DMS114 treated with DMSO at 0.1 percent for 48 hours (cell line): ENCODE results near the gene NDUFAF2.
"Not testable (repeated sequence)": the region's sequence is repeated elsewhere in the genome, so short reads cannot be mapped to it uniquely, and the experiment has no call there.

Experiments used
- DNase-seq: peaks from one replicate; lab custom pipeline; 2025; ENCODE audit not compliant: unreplicated experiment; lab: John Stamatoyannopoulos, UW

NDUFAF2 gene

DNA sequence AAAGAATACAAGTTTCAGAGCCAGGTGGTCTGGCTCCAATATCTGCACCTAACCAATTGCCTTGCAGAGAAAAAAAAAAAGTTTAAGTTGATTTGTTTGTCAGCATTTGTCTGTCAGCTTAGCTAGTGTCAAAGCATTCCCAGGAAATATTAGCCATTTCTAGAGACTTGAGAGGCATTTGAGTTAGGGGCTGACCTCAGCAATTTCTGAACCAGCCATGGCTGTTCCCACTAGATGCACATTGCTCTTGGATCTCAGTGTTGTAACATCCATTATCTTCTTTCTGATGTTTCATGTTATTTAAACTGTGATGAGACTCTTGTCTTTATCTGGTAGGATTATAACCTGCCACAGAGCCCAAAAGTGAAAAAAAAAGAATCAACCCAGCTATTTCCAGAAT, 102.3 kb downstream of the NDUFAF2 start:
- DNase-seq = no peak

DNA sequence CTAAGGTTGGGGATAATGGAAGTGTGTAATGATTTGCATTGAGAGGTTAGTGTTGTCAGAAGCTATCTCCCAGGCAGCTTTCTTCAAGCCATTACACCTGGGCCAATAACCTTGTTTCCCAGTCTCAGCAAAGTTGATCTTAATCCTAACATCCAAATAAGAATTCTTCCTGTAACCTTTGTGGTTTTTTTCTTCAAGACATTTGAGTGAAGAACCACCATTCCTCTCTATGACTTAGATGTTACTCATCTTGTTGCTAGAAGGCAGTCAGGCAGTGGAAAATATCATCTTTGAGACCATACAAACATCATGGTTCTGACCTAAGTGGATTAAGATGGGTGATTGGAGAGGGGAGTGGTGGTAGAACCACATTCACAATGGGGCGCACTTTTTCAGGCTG, 103.5 kb downstream of the NDUFAF2 start:
- no peak for DNase-seq

- DNase-seq = no peak
These were observed 105.3 kb downstream of the NDUFAF2 start for GRCh38 chr5:61050292-61050691.

DNA sequence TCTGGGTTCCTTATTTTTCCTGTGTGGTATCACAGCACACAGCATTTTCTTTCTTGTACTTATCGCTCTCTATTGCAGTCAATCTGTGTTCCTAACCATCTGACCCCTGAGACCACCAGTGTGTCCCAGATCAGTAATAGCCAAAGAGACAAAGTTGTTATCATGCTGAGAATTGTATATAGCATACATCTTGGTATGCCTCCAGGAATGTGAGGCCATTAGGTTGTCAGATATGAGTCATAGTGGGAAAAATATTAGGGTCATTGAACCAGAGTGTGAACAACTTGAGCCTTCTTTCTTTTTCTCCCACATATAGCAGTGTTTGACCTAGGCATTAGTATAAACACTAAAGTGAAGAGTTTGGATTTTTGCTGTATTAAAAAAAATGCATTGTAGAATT, 106.3 kb downstream of the NDUFAF2 start:
- DNase-seq = no peak

- DNase-seq = no peak
These were observed 107.9 kb downstream of the NDUFAF2 start for GRCh38 chr5:61052882-61053281.

- no peak for DNase-seq
These were observed 108.9 kb downstream of the NDUFAF2 start for GRCh38 chr5:61053937-61054336.

GRCh38 chr5:61055434-61056006, 110.5 kb downstream of the NDUFAF2 start:
- no peak for DNase-seq

- DNase-seq = no peak
These were observed 114.5 kb downstream of the NDUFAF2 start for GRCh38 chr5:61059499-61059898.

DNA sequence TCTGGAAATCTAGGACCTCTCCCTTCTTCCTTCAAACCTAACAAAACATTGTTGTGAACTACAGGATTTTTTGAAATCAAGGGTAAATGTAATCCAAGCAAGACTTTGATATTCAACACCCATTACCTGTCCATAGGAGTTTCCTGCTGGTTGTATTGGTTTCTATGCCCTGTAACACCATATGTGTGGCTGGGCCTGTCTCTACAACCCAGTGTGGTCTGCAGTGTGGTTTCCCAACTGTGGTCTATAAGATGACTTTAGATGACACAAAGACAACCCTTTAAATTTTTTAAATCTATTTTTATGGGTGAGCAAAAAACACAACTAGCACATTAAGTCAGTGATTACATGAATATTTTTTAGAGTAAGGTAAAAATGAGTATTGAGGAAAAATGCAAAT, 124.1 kb downstream of the NDUFAF2 start:
- no peak for DNase-seq

- DNase-seq = no peak
These were observed 126.5 kb downstream of the NDUFAF2 start for GRCh38 chr5:61071526-61071925.

DNA sequence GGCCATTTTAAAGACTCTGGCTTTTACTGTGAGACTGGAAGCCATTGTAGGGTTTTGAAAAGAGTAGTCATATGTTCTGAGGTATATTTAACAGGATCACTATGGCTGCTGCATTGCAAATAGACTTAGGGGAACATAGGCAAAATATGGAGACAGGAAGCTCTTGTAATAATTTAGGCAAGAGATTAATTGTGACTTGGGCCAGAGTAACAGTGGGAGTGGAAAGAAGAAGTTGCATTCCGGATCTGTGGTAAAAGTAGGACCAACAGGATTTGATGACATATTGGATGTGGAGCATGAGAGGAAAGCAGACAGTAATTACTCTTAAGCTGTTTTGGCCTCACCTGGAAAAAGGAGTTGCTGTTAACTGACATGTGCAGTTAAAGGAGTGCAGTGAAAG, 131.6 kb downstream of the NDUFAF2 start:
- no peak for DNase-seq

DNA sequence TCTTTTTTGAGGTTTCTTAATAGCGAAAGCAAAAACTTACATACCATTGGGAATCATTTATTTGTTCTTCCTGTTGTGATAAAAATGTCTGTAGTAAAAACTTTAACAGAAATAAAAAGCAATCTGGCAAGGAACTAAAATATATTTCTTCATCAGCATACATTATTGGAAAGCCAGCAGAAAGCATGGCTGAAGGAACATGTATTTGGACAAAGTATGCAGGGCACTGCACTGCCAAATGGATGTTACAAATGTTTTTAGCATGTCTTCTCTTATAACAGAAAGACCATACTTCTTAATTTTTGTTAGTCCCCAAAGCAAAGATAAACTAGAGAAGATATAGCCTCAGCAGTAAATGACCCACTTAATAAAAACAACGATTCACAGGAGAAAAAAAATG, 136.7 kb downstream of the NDUFAF2 start:
- DNase-seq = no peak

GRCh38 chr5:61082516-61083280, 137.7 kb downstream of the NDUFAF2 start:
- no peak for DNase-seq

DNA sequence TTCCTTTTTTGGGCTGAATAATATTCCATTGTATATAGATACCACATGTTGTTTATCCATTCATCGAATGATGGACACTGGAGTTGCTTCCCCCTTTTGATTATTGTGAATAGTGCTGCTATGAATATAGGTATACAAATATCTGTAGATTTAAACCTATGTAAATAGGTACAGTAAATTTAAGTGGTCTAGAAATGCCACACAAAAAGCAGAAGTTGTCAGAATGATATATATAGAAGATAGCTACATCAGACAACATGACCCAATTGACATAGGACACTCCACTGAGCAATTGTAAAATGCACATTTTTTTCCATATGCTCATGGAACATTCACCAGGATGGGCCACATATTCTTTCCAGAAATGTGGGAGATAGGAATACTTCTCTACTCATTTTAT, 139.7 kb downstream of the NDUFAF2 start:
- no peak for DNase-seq

- DNase-seq = no peak
These were observed 140.9 kb downstream of the NDUFAF2 start for GRCh38 chr5:61085885-61086284.

DNA sequence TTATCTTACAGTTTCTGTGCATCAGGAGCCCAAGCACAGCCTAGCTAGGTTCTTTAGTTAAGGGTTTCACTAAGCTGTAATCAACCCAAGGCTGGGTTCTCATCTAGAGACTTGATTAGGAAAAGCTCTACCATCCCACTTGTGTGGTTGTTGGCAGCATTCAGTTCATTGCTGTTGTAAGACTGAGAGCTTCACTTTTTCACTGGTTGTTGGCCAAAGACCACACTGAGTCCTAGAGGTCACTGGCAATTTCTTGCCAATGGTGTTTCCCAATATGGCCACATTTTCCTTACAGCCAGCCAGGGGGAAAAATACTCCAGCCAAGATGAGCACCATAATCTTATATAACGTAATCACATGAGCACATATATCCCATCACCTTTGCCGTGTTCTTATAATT, 142.9 kb downstream of the NDUFAF2 start:
- no peak for DNase-seq

DNA sequence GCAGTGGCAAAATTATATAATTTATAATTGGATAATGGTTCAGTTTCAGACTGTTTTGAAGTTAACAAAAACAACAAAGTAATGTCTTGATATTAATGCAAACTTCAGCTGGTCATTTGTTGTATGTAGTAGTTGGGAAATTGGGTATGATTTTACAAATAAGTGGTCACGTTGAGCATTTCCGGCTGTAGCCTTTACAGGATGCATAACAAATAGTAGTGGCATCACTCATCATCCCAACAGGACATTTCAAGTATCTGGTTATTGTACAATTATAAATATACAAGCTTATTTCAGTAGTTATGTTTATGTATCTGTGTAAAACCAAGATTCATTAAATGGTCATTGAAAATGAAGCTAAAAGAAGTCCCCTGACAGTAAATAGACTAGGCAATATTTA, 144.3 kb downstream of the NDUFAF2 start:
- DNase-seq = no peak

GRCh38 chr5:61093046-61093771, 148.2 kb downstream of the NDUFAF2 start:
- DNase-seq = not testable (repeated sequence)

DNA sequence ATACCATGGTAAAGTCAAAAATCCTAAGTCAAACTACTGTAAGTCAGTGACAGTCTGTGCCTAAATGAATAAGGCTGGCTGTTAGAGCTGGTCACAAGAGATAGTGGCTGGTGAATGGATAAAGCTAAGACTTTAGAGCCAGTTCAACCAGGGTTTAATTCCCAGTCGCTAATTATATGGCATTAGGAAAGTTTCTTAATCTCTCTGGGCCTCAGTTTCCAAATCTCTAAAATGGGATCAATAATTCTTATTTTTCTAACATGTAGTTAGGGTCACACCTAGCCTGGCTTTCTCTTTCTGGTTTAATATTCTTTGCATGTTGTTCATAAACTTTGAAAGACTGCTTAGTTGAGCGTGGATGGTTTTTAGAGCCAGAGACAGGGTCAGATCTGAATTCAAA, 152.5 kb downstream of the NDUFAF2 start:
- no peak for DNase-seq

DNA sequence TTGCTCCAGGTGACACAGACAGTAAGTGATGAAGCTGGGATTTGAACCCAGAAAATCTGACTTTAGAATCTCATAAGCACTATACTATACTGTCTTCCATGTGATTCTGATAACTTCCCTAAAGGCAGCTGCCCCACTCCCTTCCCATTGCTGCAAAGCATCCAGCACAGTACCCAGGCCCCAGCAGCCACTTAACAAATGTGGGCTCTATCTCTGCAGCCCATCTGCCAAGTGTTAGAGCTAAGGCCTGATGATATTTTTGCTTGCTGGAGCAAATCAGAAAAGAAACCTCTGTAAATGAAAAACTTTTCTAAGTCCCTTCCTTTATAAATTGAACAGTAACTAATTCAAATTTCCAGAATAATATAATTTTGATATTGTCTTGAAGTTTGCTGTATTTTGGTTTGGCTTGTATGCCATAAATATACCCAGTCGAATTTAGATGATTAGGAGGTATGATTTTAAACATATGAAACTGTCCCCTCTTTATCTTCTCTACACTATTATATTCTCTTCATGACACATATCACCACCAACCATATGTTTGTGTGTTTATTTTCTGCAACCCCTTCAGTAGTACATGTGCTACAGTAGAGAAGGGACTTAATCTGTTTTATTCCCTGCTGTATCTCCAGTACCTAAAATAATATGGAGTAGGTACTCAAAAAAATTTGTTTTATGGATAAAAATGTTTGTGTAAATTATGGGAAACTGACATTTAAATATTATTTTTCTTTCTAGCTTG, 153.4 kb downstream of the NDUFAF2 start:
- no peak for DNase-seq

DNA sequence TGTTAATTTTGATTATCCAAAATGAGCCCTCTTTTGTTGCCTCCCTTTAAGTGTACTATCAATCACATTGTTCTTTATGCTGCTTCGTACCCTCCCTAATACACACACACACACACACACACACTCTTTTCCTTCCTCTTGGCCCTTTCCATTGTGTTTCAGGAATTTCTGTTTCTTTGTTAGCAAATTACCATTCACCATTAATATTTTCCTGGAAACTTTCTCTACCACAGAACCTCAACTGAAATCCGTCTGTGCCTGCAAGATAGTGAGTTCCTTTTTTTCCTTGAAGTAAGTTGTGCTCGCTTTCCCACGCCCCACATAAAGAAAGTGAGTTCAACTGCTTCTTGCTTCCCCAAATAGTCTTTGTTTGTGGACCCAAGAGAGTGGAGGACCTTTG, 155.4 kb downstream of the NDUFAF2 start:
- no peak for DNase-seq

DNA sequence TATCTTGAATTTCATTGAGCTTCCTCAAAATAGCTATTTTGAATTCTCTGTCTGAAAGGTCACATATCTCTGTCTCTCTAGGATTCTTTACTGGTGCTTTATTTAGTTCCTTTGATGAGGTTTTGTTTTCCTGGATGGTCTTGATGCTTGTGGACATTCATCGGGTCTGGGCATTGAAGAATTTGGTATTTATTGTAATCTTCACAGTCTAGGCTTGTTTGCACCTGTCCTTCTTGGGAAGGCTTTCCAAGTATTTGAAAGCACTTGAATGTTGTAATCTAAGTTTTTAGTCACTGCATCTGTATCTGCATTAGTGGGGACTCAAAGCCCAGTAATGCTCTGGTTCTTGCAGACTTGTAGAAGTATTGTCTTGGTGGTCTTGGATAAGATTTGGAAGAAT, 169.4 kb downstream of the NDUFAF2 start:
- no peak for DNase-seq
